Frontal cortex (tissue), 4 donors: ENCODE data around the gene ACTR1A. TPM values are rescaled to one million over a fixed set of nuclear protein-coding genes. Genes with fewer than 3 reads are reported as not detected.
A peak's percentile ranks its signal among the peaks of the same experiment; 100 is the strongest.
"Not testable (repeated sequence)": the region's sequence is repeated elsewhere in the genome, so short reads cannot be mapped to it uniquely, and the experiment has no call there.

Source experiments
- DNase-seq, 2 donors: peaks; one replicate each; pipeline ENCODE4 v3.0.0; 2012; ENCODE audit warnings: low spot score in 2 of 2
- FAIRE-seq: peaks from 2 replicates; lab custom pipeline; 2012; peaks lifted over from hg19 to GRCh38; lab: Jason Lieb, UNC
- total RNA-seq: library from RNA; depleted of rRNA; stranded (reverse); fragments of >200 nt; gene quantifications from one replicate; pipeline ENCODE4 v1.2.3, GENCODE V29; 2014
- donor health status: control.
- donor health status: control.
- donor health status: control.

Gene ACTR1A
- total RNA-seq, result 238 TPM

GRCh38 chr10:102502337-102503151 is at the start of gene ACTR1A:
Gene ACTR1A, minus strand, starts transcription at chr10:102502712. Its CDS starts 65 bp downstream, at chr10:102502647.
- no peak for FAIRE-seq

DNA sequence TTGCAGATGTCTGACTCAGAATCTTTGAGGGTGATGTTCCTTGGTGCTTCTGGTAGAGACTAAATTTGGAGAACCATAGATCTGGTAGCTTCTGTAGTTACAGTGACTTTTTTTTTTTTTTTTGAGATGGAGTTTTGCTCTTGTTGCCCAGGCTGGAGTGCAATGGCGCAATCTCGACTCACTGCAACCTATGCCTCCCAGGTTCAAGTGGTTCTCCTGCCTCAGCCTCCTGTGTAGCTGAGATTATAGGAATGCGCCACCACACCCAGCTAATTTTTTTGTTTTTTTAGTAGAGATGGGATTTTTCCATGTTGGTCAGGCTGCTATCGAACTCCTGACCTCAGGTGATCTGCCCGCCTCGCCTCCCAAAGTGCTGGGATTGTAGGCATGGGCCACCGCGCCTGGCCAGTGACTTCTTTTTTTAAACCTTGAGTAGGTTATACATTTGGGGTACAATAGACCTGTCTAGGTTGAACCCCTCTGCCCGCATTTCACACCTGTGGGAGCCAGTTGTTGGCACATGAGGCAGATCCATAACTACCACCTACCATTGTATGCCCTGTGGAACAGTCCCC is 48.2 kb upstream of the ACTR1A start:
- no peak for FAIRE-seq
- no peak for DNase-seq

More at GRCh38 chr10:102502337-102503151, at the start of gene ACTR1A:
- peak; percentile 78 to 79 for DNase-seq

DNA sequence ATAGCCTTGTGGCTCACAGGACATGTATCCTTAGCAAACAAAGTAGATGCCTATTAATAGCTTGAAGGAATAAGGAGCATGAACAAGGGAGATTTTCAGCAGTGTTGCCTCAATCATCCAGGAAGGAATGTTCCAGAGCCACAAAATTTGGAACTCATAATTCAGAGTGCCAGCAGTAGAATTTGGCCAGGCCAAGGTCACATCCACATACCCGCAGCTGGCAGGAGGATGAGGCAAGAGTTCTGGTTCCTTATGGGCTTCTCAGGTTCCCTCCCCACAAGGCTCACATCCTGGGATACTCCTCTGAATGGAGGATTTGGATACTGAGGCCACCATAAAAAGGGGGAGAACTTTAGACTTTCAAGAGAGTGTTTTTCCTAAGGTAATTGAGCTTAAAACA is 47.0 kb upstream of the ACTR1A start:
- no peak for FAIRE-seq
- DNase-seq, result no peak

- DNase-seq, result no peak
- no peak for FAIRE-seq
Observed at GRCh38 chr10:102546606-102547320, 44.3 kb upstream of the ACTR1A start.

DNA sequence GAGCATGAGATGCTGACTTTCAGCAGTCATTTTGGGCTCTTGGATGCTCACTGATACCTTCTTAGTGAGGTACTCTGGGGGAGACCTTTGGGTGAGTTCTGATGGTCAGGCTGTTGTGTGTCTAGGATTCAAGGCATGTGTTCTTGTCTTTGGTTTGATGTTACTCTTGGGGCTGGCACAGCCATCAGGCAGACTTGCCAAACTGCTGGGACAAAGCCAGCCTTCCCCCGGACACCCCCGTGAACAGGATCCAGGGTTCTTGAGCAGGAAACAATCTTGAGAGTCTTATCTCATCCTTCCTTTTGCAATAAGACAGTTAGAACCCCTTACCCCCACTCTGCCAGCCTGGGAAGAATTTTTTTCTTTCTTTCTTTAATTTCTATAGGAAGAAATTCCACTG is 43.5 kb upstream of the ACTR1A start:
- DNase-seq, result no peak

DNA sequence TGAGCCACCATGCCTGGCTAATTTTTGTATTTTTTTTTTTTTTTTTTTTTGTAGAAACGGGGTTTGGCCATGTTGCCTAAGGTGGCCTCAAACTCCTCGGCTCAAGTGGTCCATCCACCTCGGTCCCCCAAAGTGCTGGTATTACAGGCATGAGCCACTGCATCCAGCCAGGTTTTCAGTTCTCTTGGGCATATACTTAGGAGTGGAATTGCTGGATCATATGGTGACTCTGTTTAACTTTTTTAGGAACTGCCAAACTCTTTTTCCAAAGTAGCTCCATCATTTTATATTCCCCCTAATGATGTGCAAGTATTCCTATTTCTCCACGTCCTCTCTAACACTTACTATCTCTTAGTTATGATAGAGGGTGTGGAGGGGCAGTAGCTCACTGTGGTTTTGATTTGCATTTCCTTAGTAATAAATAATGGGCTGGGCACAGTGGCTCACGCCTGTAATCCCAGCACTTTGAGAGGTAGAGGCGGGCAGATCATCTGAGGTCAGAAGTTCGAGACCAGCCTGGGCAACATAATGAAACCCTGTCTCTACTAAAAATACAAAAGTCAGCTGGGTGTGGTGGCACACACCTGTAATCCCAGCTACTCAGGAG is 42.9 kb upstream of the ACTR1A start:
- no peak for DNase-seq
- no peak for FAIRE-seq

More for the DNA sequence above, 43.5 kb upstream of the ACTR1A start:
- FAIRE-seq, result no peak

GRCh38 chr10:102542800-102543418 is 40.4 kb upstream of the ACTR1A start:
- DNase-seq (no peak), FAIRE-seq (no peak)

- no peak for FAIRE-seq
- DNase-seq, result no peak
Observed at GRCh38 chr10:102540023-102540422, 37.5 kb upstream of the ACTR1A start.

- FAIRE-seq (no peak), DNase-seq (no peak)
Observed at GRCh38 chr10:102538811-102539210, 36.3 kb upstream of the ACTR1A start.

DNA sequence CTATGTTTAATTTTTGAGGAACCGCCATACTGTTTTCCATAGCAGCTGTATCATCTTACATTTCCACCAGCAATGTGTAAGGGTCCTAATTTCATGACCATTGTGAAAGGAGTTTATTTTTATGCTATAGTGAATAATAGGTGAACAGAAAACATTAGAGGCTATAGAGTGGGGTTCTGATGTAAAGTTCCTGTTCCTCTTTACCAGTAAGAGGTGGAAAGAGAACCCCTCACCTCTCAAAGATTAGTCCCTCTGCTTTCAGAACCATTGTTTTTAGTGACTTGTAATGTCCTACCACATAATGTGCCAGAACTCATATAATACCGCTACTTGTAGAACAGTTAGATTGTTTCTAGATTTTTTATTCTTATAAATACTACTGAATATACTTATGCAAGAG is 35.4 kb upstream of the ACTR1A start:
- no peak for FAIRE-seq

DNA sequence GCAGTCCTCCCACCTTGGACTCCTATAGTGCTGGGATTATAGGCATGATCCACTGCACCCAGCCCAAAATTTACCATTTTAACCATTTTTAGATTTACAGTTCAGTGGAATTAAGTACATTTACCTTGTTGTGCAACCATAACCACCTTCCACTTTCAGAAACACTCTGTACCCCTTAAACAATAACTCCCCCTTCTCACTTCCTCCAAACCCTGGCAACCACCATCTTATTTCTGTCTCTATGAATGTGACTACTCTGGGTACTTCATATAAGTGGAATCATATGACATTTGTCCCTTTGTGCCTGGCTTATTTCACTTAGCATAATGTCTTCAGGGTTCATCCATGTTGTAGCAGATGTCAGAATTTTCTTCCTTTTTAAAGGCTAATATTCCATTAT is 34.9 kb upstream of the ACTR1A start:
- DNase-seq (no peak), FAIRE-seq (no peak)

More for the DNA sequence above, 35.4 kb upstream of the ACTR1A start:
- no peak for DNase-seq

GRCh38 chr10:102535481-102536147 is 33.1 kb upstream of the ACTR1A start:
- DNase-seq (no peak), FAIRE-seq (no peak)

- DNase-seq, FAIRE-seq: not testable (repeated sequence)
Observed at GRCh38 chr10:102534966-102535365, 32.5 kb upstream of the ACTR1A start.

DNA sequence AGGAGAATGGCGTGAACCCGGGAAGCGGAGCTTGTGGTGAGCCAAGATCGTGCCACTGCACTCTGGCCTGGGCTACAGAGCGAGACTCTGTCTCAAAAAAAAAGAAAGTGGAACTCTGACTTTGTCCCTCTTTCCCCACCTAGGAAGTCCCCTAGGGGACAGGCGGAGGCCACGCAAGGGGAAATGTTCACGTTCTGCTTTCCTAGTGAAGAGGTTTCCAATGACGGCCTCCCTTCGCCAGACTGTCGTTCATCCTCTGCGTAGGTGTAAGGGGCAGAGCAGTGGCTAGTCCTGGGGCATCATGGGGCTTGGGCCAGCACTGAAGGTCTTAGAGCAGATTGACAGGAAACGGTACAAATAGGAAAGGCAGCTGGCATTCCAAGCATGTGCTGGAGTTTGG is 31.8 kb upstream of the ACTR1A start:
- FAIRE-seq (no peak), DNase-seq (no peak)

DNA sequence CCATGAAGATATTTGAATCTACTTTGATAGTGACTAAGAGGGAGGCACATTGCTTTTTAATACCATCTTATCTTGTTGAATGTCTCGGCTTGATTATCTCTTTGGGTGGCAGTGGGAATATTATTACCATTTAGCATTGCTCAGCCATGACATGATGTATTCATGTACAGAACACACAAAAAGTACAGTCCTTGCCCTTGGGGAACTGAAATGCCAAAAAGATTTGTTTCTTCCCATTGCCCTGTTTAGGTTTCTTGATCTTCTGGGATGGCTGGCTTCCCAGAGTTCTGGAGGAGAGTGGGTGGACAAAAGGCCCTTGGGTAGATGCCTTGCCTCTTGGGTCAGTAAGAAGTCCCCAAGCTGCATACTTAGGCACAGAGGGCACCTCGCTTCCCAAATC is 25.0 kb upstream of the ACTR1A start:
- DNase-seq, result no peak
- no peak for FAIRE-seq

GRCh38 chr10:102524746-102525145 is 22.2 kb upstream of the ACTR1A start:
- FAIRE-seq (no peak), DNase-seq (no peak)

DNA sequence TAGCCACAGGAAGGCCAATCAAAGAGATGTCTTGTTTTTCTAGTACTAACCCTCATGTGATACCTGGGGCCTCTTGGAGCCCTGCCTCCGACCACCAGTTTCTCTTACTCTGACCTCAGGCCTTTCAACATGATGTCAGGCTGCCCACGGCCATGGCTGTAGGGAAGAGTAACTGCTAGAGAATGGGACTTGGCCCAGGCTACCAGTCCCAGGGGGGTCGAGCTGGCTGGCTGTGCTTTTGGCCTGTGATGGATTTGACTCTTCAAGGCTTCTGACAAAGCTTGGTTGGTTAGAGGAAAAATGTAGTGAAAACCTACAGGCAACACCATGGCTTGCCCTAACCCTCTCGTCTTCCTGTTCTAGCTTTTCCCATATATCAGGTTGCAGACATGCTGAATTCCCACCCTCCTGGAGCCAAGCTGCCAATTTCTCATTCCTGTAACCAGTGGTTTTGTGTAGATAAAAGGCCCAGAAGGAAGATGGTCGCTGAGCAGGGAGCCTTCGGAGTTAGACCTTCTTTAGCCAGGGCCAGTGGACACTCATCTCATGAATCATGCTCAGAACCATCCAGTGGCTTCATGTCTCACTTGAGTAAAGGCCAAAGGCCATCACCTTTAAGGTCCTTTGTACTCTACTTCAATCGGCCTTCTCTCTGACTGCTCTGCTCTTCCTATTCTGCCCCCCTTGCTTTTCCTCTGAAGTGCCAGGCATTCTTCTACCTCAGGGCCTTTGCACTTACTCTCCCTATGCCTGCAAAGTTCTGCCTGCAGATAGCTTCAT is 20.9 kb upstream of the ACTR1A start:
- DNase-seq (no peak), FAIRE-seq (no peak)

DNA sequence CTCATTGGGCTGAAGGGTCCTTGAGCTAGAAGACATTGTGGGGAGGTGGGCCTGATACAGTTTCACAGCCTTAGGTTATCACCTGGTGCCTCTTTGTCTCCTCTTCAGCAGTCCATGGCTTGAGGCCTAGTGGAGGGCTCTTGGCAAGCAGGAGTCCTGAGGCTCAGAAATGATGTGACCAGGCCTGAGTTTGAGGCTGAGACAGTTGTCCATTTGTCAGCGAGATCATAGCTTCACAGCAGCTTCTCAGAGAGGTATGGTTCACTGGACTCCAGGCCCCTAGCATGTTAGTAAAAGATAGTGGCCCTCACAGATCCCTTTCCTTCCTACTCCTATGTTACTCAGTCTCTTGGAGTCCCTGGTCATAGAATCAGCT is 20.4 kb upstream of the ACTR1A start:
- no peak for DNase-seq
- FAIRE-seq, result no peak
